GM12801 (cell line): Measurements from ENCODE around the gene KLHL17.

Experiments
- TF ChIP-seq, protein P1 (sequence below): IDR thresholded peaks from one replicate; pipeline ENCODE4 v1.5.1; 2011; ENCODE audit warnings: control low read depth; ENCODE audit not compliant: insufficient read length; ENCODE audit errors: extremely low read depth

The KLHL17 gene

DNA sequence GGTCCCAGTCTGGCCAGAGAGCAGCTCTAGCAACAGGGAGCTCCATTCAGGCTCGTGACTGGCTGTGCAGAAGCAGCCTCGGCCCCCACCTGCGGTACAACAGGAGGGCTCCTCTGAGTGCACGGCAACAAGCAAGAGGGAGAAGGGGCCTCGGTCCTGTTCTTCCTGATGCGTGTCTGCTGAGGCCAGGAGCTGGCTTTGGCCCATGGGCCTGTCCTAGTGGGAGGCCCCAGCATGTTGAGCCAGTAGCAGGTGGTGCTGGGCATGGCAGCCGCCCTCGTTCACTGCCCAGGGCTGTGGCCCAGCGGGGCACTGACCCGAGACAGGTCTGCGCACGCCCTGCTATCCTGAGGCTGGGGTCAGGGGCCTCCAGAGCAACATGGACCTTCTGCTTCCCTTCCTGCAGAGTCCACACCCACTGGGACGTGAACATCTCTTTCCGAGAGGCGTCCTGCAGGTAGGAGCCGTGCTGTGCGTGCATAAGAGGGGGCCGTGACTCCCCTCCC, 29.7 kb upstream of the KLHL17 start:
- TF ChIP-seq, protein P1, sequence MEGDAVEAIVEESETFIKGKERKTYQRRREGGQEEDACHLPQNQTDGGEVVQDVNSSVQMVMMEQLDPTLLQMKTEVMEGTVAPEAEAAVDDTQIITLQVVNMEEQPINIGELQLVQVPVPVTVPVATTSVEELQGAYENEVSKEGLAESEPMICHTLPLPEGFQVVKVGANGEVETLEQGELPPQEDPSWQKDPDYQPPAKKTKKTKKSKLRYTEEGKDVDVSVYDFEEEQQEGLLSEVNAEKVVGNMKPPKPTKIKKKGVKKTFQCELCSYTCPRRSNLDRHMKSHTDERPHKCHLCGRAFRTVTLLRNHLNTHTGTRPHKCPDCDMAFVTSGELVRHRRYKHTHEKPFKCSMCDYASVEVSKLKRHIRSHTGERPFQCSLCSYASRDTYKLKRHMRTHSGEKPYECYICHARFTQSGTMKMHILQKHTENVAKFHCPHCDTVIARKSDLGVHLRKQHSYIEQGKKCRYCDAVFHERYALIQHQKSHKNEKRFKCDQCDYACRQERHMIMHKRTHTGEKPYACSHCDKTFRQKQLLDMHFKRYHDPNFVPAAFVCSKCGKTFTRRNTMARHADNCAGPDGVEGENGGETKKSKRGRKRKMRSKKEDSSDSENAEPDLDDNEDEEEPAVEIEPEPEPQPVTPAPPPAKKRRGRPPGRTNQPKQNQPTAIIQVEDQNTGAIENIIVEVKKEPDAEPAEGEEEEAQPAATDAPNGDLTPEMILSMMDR, result no peak

DNA sequence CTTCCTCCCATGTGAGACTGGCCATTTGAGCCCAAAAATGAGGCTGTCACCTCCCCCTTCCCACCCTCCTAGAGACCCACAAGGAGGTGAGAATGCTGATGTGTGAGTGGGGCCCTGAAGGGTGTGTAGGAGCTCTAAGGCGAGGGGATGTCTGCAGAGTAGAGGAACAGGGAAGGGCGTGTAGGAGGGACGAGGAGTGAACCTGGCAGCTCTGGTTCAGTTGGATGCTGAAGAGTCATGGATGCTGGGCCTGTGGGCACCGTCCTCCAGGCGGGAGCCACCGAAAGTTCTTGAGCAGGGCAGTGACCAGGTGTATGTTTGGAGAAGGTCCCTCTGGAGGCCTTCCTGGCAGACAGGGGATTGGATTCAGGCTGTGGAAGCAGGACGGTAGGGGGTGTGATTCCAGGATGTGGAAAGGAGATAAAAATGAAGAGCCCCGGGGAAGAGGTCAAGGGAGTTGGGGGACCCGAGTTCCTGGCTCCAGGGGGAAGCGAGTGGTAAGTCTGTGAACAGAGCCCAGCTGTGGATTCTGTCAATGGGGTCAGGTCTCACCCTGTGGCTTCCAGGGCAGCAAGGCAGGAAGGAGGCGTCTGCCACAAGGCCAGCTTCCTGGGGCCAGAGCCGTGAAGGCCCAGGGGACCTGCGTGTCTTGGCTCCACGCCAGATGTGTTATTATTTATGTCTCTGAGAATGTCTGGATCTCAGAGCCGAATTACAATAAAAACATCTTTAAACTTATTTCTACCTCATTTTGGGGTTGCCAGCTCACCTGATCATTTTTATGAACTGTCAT, 28.8 kb upstream of the KLHL17 start:
- TF ChIP-seq, protein P1, result no peak

DNA sequence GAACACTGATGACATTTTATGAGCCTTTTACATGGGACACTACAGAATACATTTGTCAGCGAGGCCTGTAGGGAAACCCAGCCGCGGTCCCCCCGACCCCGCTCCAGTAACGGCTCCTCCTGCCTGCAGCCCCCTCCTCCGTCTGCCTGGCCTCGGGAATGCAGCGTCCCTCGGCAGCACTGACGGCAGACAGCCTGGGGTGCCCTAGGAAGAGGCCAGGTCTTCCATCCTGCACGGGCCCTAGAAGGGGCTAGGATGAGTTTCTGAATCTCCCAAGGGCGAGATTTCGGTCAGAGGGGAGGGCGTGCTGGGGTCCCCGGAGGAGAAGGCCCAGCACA, 28.2 kb upstream of the KLHL17 start:
- TF ChIP-seq, protein P1, result no peak

DNA sequence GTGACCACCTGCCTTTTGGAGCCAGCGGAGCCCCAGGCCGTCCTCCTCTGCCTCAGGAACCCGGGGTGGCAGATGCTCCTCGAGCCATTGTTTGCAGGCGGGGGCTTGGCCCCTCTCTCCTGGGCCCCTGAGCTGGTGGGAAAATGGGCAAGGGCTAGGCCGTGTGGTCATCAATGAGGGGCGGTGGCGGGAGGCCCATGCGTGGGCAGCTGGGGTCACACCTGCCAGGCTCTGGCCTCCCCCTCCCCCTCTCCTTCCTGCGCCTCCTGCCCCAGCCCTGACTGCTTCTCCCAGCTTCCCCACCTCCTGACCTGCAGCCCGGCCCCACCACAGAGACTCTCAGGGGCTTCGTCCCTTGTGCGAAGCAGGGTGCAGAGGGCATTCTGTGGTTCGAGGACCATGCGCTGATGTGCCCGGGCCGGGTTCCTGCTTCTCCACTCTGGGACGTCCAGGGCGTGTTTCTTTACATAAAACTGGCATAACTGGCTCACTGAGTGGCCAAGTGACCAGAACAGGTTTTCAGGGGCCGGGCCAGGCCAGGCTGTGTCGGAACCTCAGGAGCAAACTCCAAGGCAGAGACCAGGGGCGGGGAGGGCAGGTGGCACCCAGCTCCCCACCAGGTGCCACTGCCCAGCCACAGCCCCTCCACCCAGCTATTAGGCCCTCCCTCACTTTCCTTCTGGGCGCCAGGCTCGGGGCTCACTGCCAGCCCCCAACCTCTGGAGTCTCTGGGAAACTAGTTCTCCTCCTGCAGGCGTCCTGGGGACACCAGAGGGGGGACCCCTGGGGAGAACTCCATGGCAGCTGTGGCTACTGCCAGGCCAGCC, 27.4 kb upstream of the KLHL17 start:
- TF ChIP-seq, protein P1, result no peak

DNA sequence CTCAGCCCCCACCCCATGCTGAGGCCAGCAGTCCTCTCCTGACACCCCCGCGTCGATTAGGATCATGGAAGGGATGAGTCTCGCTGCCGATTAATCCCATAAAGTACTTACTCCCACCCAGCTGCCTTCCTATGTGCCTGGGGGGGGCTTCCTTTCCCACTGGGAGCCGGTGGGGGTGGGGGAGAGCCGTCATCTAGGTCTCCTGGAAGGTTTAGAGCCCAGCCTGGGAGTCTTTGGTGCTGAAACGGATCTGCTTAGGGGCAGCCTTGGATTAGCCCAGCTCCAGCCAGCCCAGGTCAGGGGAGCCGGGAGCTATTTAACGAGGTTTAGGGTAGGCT, 26.8 kb upstream of the KLHL17 start:
- TF ChIP-seq, protein P1, result no peak

DNA sequence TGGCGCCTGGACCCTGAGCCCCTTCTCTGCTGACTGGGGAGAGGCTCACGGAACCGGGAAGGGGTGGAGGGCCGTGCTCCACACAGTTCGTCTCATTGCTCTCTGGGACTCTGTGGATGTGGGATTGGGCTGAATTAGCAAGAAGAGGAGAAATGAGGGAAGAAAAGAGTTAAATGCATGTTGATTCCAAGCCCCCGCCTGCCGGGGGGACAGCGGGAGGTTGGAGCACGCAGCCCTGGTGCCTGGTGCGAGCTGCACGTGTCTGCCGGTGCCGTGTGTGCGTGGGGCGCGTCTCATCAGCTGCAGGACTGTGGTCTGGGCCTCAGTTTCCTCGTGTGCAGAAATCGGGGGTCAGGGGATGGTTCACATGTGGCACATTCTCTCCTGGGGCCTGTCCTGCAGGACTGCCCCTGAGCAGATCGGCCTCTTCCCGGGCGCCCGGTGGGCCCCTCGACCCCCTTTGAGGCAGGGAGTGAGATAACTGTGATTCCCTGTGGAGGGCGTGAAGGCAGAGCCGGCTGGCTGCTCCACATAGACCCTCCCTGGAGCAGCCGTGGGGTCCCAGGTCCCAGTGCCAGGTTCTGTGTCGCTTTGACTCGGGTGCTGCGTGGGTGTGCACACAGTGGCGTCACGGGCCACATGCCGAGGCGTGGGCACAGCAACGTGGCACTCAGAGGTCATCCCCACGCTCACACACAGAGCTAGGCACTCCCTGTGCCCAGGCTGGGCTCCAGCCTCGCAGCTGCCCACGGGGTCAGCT, 25.2 kb upstream of the KLHL17 start:
- TF ChIP-seq, protein P1, result no peak

DNA sequence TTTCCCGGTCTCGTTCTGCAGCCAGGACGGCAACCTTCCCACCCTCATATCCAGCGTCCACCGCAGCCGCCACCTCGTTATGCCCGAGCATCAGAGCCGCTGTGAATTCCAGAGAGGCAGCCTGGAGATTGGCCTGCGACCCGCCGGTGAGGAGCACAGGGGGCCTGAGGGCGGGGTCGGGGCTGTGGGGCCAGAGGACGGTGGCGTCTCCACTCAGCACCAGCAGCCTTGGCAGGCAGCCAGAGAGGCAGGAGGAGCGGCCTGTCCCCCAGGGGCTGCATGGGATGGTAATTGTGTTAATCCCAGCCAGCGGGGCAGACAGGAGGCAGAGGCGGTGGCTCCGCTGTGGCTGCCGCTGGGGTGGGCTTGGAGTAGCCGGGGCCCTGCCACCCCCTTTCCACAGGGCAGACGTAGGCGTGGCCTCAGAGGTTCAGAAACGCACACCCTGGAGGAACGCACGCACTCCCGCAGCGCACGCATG, 24.6 kb upstream of the KLHL17 start:
- TF ChIP-seq, protein P1, result no peak
